Measurements from ENCODE around the gene ZMYND10. TPM values are rescaled to one million over a fixed set of nuclear protein-coding genes. Genes with fewer than 3 reads are reported as not detected.

The ZMYND10 gene
- total RNA-seq, 2 experiments from 2014 or later: 0.94 to 1.00 TPM

DNA sequence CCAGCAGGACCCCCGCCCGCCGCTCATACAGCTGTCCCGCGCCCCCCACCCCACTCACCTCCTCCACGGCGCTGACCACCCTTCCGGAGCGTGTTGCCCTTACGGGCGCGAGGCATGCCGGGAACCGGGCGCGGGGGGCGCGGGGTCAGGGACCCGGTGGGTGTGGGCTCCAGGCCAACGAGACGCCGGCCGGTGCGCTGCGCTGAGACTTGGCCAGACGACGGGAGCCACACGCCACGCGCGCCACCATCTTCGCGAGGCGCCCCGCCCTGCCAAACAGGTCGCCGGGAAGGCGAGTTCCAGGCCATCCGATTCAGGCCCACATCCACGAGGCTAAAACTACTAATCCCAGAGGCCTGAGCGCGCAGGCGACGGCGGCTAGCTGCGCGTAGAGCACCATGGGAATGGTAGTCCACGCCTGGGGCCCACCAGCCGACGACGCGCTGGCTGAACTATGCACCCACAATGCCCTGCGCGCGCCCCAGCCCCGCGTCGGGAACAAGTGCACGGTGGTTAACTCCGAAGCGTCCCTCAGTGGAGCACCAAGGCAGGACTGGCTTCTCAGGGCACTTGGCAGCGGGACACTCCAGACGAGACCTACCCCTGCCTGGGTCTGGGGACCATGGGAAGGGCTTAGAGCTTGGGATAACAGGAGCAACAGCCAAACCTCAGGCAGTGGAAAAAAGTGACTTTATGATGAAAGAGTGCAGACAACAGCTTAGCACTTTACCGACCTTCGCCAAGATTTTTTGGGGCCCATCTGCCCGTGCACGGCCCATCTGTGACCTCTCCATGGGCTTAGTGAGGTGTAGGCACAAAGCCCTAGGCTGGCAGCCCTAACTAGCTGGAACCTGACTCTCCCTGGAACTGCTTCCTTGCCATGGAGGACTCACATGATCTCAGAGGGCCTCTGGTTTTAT, 53.1 kb downstream of the ZMYND10 start, which contains the start of gene IFRD2:
Gene IFRD2, minus strand, starts transcription at position 271 of the 920 bp plus-strand sequence. Its CDS starts 155 bp downstream, at position 116.
- ChIA-PET POLR2A (interaction anchor here (0.8 to 2.7 kb wide), 10 partner anchors 9 to 64 kb away, joined by 3 to 15 read pairs (median 4); partner anchors contain the start of genes LSMEM2 and TUSC2), CTCF (interaction anchor here (0.6 to 2.3 kb wide), 11 partner anchors 13 to 353 kb away, joined by 3 to 14 read pairs (median 3); partner anchors contain the start of genes LSMEM2, RASSF1 and RBM6)
- peaks cover 20% of the 10 kb centered on the region for H3K36me3 Mint-ChIP-seq
- H3K9me3 Mint-ChIP-seq: no peaks in the 10 kb centered on the region
- intact Hi-C loops (cut with micrococcal nuclease): loop anchor here (1.0 kb wide), 5 partner anchors 18 to 67 kb away; partner anchors contain the start of genes TMEM115 and TUSC2
- DNase-seq: peak; percentile 98
- H3K4me1 Mint-ChIP-seq (ENCODE audit: low read depth): peaks cover 20% of the 10 kb centered on the region
- H3K27me3 Mint-ChIP-seq: no peaks in the 10 kb centered on the region
- peak within 1 kb of the TSS; percentile 90 for H3K27ac Mint-ChIP-seq
- peak within 1 kb of the TSS; percentile 92 for H3K4me3 Mint-ChIP-seq

Other genes with a start within 250 kb of the ZMYND10 start
- under 1 TPM; 0.17 to 0.19 TPM for gene SEMA3F, start 190.4 kb downstream of the ZMYND10 start, total RNA-seq
- not detected for gene GNAT1, start 154.1 kb downstream of the ZMYND10 start, total RNA-seq
- not detected for gene SLC38A3, start 140.5 kb downstream of the ZMYND10 start, total RNA-seq
- 100 to 1,000 TPM; 346 to 349 TPM for gene GNAI2, start 109.5 kb downstream of the ZMYND10 start, total RNA-seq
- under 1 TPM; 0.86 to 0.97 TPM for gene SEMA3B, start 76.6 kb downstream of the ZMYND10 start, total RNA-seq
- not detected for gene LSMEM2, start 66.6 kb downstream of the ZMYND10 start, total RNA-seq
- gene IFRD2, start 53.3 kb downstream of the ZMYND10 start, total RNA-seq: 100 to 1,000 TPM; 111 to 112 TPM
- 1 to 10 TPM; 2.5 to 4.0 TPM for gene HYAL3, start 46.3 kb downstream of the ZMYND10 start, total RNA-seq
- gene NAA80, start 46.3 kb downstream of the ZMYND10 start, total RNA-seq: 10 to 100 TPM; 18.8 to 19.6 TPM
- under 1 TPM in 1 of 2 experiments, not detected in 1; 0.14 TPM for gene HYAL1, start 42.2 kb downstream of the ZMYND10 start, total RNA-seq
- 1 to 10 TPM; 4.8 to 5.7 TPM for gene HYAL2, start 23.0 kb downstream of the ZMYND10 start, total RNA-seq
- gene TUSC2, start 17.5 kb downstream of the ZMYND10 start, total RNA-seq: 10 to 100 TPM; 18.7 to 19.7 TPM
- gene RASSF1, start 4.9 kb downstream of the ZMYND10 start, total RNA-seq: 10 to 100 TPM; 48.8 to 52.6 TPM
- 10 to 100 TPM; 33.2 to 35.8 TPM for gene NPRL2, start 5.0 kb upstream of the ZMYND10 start, total RNA-seq
- gene CYB561D2, start 5.1 kb upstream of the ZMYND10 start, total RNA-seq: 10 to 100 TPM; 17.8 to 20.1 TPM
- 10 to 100 TPM; 16.0 TPM for gene TMEM115, start 13.8 kb upstream of the ZMYND10 start, total RNA-seq
- gene CACNA2D2, start 157.9 kb upstream of the ZMYND10 start, total RNA-seq: under 1 TPM; 0.63 to 0.69 TPM
- gene C3orf18, start 222.0 kb upstream of the ZMYND10 start, total RNA-seq: 10 to 100 TPM; 16.7 to 17.0 TPM
- 10 to 100 TPM; 78.7 to 82.6 TPM for gene HEMK1, start 223.8 kb upstream of the ZMYND10 start, total RNA-seq

Data from activated CD4-positive, alpha-beta memory T cell treated with anti-CD3 and anti-CD28 coated beads for 36 hours (primary cell).